ENCODE measurements around the gene XYLT1.

DNA sequence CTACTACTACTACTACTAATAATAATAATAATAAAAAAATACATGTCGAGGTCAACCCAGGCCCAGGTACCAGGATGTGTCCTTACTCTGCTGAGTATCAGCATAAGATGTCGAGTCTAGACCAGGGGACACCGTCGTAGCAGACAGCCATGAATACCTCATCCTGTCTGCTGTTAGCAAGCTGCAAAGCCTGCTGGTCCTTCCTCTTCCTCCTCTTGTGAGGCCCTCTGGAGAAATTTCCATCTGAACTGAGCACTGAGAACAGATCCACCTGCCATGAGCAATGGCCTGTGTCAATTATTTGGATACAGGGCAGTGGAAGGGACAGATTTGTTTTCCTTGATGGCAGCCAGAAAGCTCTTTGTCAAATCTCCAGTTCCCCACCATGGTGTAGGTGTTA lies 168.5 kb downstream of the XYLT1 start:
- TF ChIP-seq EZH2 (IDR thresholded peaks at IDR 0.05; ENCODE audit: insufficient read depth, poor library complexity, severe bottlenecking) (no peak), EZH2phosphoT487 (IDR thresholded peaks at IDR 0.05; ENCODE audit: insufficient read depth, low read depth) (no peak)
